HS-27A (cell line): ENCODE measurements around the gene BTBD9.

Experiments
- DNase-seq: peaks from one replicate; pipeline ENCODE4 v3.0.0-alpha.2; 2012; ENCODE audit warnings: low read depth, missing footprints

BTBD9 gene

DNA sequence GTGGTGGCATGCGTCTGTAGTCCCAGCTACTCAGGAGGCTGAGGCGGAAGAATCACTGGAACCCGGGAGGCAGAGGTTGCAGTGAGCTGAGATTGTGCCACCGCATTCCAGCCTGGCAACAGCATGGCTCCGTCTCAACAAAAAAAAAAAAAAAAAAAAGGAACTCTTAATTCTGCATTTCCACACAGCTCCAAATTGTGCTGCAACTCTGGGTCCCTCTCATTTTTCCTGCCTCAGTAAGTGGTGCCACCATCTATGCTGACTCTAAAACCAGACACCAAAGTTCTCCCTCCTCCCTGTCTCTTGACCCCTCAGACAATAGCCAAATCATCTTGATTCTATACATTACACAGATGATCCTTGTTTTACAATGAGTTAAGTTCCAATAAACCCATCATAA lies 133.9 kb downstream of the BTBD9 start:
- no peak for DNase-seq

DNA sequence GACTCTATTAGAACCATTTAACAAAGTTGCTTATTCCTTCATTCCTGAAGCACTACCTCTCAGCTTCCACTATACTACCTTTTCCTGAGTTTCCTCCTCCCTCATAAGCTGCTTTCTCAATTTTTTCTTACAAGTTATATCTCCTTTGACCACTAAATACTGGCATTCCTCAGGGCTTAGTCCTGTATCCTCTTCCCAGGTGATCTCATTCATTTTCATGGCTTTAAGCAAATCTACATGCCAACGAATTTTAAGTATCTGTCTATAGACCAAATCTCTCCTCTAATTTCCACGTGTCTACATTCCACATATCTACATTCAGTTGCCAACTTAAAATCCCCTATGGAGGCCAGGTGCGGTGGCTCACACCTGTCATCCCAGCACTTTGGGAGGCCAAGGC lies 134.7 kb downstream of the BTBD9 start:
- no peak for DNase-seq

DNA sequence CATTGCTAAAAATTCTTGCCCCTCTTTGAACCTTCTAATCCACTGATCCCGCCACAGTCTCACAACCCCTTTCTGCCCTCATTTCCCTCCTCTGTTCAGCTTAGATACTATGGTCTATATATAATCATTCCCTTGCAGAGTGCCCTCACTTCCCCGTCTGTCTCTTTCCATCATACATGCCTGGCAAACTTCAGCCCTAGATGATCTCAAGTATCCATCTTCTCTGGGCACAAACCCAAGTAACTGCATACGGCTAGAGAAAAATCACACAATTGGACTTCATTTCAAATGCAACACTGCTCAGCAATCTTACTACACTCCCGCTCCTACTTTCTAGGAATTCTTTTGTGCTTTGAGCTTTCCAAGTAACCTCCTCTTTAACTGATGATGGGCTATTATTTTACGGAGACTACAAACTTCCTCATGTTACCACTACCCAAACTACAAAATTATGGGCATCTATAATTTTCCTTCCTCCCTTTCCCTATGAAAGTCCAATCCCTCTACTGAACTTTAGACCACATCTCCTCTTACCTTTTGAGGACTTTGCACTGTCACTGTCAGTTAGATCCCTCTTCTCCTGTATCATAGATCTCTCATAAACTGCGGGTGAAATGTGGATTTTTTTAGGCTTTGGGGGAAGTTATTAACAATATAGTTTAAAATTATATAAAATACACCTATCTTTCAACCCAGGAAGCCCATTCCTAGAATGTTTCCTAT lies 135.6 kb downstream of the BTBD9 start:
- DNase-seq: no peak

DNA sequence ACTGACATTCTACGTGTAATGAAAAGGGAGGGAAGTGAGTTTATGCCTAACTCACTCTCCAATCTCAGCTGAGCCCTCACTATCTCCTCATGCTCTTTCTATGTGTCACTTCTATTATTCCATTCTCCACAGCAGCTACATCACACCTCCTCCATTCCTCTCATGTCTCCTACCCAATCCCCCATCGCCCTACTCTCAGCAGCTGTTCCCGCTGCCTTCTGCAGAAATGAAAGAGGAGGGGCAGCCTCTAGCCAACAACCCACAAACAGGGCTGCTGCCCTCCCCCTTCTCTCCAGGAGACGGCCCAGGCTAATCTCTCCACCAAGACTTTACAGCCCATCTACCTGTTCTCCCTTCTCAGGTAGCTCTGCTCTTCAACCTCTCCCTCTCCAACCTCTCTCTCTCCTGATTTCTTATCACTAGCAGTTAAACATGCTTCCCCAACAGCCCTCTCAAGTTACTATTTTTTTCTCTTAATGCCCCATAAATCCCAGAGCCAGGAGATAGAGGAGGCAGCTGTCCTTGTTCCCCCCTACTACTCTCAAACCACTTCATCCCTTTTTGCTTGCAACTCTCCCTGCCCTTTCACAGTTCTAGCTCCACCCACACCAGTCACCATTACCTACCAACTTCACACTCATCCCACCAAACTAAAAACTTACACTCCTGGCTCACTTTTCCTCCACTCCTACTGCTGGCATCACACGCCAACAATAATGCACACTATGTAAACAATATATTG lies 136.5 kb downstream of the BTBD9 start:
- DNase-seq: no peak

DNA sequence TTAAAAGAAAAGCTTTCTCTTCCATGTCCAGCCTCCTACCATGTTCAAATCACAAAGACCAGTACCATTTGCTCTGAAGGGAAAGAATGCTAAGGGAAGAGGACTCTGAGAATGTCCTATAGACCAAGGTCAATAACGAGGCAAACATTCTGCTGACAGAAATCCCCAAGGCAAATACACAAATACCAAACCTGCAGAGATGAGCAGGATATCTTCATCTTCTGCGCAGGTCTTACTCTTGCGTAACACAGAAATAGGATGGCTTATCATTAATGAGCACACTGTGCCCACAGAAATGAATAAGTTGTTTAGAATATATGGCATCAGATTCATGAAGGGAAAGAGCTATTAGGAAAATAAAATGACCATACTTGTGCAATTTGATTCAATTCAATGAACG lies 137.3 kb downstream of the BTBD9 start:
- no peak for DNase-seq

DNA sequence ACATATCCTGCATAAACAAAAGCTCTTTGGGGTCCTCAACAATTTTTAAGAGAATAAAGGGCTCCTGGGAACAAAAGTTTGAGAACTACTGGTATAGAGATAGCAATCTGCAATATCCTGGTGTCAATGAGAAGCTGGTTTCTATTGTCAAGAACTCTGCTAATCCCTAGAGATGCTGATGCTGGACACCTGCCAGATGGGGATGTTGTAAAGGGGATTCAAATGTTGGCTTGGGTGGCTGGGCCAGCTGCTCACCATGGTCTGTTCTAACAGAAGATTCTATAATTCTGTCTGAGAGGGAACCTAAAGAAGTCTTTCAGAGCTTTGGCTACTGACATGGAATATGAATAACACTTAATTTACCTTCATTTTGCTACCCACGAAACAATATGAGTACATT lies 137.8 kb downstream of the BTBD9 start:
- no peak for DNase-seq

DNA sequence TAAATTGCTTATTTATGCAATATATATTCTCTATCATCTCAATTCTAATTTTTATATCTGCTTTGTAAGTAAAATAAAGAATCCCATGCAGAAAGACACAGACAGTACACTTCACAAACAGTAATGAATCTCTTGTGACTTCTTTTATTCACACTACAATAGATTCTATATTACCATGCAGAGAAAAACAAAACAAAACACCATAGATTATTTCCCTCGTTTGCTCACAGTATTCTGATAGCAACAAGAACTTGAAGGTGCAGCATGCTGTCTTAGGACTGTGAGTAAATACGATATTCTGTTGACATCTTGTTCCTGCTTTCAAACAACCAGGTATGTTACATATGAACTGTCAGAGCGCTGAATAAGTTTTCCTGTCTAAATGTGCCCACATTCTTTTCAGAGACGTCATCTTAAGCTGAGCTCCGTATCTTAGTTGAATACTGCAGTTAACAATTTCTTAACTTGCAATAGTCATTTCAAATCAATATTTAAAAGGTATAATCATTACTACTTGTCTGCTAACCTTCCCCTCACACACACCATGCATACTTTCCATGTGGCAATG lies 140.1 kb downstream of the BTBD9 start:
- no peak for DNase-seq

DNA sequence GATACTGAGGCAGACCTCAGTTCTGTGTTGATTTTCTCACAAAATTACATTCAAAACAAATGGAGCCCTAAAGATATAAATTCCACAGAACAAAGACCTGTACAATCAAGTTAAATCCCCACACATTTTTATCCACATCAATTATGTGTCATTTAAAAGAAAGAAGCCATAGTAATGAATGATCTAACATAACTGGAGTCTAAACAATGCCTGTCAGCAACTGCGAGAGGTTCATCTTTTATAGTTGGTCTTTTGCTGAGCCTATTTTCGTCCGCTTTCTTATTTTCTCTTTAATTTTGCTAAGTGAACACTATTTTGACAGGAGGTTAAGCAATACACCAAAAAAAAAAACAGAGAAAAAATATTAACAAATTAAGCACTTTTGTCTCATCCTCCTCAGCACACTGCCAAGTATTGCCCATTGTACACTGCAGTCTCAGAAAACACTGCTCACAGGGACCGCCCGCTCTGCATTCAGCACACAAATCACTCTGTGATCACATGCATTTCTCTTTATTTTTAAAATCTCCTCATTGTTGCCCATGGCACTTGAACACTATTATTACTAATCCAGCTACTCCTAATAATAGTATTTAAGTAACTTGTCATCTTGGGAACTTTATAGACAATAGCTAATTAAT lies 140.8 kb downstream of the BTBD9 start:
- no peak for DNase-seq

DNA sequence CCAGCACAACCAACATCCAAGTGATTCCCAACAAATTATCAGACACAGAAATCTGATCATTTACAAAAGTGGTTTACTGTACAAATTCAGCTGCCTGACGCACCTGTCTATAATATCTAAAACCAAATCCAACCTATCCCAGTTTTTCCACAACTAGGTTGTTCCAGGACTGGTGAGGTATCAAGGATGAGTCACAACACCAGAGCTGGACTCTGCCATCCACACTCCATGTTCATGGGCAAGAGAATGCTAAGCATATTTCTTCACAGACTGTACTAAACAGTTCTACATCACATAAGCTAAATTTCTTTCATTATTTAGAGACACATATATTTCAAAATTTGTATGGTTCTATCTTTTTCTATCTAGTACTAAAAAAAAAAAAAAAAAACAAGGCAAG lies 141.6 kb downstream of the BTBD9 start:
- DNase-seq: no peak

DNA sequence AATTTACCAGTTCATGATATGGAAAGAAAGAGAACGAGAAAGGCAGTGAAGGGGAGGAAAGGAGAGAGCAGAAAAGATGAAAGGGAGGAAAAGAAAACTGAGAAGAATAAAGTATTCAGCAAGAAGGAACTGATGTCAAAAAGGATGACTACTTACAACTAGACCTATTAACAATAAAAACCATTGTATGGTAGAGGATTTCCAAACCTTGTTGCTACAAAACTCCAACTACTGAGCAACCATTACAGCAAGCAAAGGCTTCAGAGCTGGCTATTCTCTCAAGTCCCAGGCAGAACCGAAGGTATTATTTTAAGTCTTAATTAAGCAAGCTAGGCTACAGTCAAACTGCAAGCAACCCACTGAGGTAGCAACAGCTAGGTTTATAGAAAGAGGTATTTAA lies 142.2 kb downstream of the BTBD9 start:
- DNase-seq: no peak

DNA sequence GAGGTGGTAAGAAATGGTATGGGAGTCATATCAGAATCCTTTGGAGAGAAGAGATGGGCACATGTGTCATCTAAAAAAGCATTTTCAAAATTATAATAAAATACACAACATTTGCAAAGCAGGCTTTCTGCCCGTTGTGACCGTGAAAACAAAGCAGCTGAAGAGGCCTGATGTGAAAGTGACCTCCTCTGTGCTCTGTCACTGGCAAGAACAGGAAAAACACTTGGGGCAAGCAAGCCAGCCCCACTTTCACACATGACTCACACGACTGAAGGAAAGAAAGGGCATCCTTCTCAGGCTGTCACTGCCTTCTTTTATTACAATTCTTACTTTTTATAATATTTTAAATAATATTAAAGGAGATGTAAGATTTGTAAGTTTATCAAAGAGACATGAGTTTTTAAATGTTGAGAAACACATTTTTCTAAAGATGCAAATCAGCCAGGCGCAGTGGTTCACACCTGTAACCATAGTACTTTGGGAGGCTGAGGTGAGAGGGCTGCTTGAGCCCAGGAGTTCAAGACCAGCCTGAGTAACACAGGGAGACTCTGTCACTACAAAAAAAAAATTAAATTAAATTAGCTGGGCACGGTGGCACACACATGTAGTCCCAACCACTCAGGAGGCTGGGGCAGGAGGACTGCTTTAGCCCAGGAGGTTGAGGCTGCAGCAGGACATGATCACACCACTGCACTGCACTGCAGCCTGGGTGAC lies 143.7 kb downstream of the BTBD9 start:
- DNase-seq: no peak

DNA sequence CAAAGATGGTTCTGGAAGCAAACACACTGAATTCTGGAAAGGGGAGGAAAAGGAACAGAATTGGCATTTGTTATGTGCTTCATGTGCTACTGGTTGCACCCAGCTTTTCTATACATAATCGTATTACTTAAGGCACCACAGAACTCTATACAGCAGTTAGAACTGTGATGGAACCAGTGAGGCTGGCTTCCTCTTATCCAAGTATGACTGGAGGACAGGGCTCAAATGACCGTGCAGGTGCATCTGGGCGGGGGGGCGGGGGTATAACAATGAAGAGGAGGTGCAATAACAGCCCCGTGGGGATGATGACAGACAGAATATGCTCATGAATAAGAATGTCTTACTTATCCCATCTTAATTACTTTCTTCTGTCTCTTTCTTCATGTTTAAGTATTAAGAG lies 144.2 kb downstream of the BTBD9 start:
- DNase-seq: no peak

DNA sequence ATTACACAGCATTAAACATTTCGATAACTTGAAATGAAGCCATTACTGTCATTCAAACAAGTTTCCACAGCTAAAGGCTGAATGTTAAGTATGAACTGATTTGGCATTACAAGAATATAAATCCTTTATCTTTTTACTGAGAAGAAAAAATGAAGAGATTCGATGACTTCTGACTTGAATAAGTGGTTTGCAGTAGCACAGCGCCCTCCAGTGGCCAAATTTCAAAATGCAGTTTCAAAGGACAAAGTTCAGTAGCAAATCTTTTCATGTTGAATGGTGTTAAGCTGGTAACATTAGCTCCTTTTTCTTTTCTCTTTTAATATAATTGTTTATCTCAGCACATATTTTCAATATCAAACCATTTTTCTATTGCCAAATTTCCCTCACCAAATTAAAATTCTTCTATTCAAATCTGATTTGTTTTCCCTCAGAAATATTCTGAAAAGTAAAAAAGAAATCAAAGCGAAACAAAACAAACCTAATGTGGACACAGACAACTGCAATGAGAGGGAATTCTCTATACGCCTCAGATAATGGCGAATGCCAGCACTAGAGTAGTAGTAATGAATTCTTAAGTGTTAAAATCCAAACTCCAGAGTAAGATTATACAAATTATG lies 145.7 kb downstream of the BTBD9 start:
- peak; percentile 63 for DNase-seq

DNA sequence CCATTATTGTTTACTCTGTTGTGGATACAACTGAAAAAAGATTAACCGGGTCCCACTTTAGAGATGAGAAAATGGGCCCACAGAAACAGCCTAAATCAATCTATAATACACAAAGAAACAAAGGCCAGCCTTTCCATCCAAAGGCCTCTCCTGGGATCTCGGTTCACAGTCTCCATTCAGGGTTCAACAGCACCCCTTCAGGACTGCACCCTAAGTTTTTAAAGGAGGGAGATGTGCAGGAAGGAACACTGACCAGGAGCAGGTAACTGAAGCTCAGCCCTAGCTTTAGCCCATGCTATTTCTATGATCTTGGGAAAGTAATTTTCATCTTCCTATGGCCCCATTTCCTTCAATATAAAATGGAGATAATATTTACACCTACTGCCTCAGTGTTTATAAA lies 147.7 kb downstream of the BTBD9 start:
- no peak for DNase-seq

DNA sequence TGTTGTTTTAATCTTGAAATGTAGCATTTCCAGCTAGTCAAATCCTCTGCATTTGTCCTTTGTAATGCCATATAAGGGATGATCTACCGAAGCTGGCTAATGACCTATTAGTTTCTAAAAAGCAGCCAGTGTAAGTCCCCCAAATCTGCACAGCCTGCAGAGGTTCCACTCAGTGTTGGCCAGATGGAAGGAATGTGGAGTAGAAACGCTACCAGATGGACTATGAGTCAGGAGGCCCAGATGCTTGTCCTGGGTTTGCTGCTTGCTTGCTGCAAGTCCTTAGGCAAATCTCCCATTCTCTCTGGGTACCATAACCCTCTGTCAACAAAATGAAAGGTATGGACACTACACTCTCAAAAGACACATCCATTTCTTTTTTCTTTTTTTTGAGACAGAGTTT lies 149.8 kb downstream of the BTBD9 start:
- no peak for DNase-seq

DNA sequence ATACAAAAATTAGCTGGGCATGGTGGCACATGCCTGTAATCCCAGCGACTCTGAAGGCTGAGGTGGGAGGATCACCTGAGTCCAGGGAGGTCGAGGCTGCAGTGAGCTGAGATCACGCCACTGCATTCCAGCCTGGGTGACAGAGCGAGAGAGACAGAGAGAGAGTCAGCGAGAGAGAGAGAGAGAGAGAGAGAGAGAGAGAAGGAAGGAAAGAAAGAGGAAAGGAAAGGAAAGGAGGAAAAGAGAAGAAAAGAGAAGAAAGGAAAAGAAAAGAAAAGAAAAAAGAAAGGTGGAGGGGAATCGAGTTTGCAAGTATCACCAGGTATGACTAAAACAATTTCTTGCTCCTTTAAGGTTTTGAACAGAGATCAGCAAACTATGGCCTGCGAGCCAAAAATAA lies 152.3 kb downstream of the BTBD9 start:
- DNase-seq: no peak

DNA sequence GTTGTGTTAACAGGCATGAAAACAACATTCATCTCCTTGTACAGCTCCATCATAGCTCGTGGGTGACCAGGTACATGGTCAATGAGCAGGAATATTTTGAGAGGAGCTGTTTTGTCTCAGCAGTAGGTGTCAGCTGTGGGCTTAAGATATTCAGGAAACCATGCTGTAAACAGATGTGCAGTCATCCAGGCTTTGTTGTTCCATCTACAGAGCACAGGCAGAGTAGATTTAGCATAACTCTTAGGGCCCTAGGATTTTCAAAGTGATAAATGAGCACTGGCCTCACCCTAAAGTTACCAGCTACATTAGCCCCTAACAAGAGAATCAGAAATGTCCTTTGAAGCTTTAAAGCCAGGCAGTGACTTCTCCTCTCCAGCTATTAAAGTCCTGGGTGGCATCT lies 154.2 kb downstream of the BTBD9 start:
- DNase-seq: no peak

DNA sequence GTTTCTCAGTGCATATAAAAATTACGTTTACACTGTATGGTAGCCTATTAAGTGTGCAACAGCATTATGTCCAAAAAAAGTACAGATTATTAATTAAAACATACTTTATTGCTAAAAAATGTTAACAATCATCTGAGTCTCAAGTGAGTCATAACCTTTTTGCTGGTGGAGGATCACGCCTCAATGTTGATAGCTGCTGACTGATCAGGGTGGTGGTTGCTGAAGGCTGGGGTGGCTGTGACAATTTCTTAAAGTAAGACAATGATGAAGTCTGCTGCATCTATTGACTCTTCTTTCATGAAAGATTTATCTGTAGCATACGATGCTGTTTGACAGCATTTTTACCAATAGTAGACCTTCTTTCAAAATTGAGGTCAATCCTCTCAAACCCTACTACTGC lies 155.1 kb downstream of the BTBD9 start:
- no peak for DNase-seq

DNA sequence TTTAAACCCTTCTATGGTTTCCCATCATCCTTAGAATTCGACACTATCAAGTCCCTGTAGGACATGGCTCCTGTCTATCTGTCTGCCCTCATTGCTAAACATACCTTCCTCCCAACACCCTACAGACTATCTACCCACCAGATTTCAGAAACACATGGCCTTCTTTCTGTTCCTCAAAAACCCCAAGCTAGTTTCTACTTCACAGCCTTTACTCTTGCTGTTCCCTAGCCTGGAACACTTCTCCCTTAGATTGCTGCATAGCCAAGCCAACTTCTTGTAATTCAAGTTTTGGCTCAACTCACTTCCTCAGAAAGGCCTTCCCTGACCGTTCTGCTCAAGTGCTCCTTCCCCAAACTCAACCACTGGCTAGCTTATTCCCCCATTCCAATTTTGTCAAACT lies 156.2 kb downstream of the BTBD9 start:
- no peak for DNase-seq

DNA sequence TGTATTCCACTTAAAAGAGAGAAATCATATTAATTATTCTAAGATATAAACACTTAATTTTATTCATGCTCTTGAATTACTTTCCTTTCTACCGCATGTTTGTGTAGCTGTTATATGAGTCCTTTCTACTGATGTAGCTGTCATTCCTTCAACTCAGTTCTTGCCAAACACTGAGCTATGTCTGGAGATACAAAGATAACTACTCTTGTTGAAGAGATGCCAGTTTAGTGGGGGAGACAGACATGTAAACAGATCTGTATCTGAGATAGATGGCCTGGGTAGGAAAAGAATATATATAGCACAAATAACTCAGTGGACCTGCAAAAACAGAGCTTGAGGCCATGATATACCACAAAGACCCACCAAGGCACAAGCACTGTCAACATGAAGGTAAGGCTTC lies 157.3 kb downstream of the BTBD9 start:
- no peak for DNase-seq

DNA sequence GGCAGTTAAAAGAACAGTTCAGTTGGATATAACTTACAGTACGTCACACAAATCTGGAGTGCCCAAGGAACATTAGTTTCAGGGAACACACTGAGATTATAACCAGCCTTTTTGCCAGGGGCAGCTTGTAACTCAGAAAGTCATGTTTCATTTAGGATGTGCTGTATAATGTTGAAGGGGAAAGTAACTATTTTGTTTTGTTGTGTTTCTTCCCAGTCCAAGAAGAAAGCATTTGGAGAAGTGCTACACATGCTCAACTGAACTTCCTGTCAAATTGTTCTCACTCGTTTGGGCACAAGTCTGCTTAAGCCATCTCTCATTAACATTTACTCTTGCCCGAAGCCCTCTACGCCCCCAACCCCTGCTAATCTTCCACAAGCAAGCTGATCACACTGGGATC lies 157.9 kb downstream of the BTBD9 start:
- DNase-seq: no peak

DNA sequence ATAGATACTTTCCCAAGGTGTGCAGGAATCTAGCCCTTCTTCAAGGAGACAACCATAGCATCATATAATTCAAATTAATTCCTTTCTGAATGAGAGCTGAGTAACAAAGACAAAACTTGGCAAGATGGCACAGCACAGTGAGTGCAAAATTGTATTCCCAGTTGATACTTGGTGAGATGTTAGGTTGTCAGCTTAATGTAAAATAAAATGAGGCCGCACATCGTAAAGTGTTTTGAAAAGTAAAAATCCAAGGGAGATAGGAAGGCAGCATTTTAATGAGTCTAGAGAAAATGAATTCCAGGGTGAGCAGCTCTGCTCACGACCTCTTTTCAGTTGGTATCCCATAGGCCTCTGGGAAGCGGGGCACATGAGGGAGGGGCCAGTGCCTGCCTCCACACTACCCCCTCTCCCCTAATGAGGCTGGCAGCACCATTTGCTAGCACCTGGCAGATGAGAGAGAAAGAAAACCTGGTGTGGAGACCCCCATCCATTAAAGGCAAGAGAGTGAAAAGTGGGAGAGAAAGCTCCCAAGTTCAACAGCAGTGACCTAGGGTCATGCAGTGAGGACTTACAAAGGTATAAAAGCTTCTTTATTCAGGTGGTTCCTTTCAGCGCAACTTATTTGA lies 158.4 kb downstream of the BTBD9 start:
- DNase-seq: no peak
